H54 (cell line): ENCODE data around the gene HERC2.
"Not testable (repeated sequence)": the region's sequence is repeated elsewhere in the genome, so short reads cannot be mapped to it uniquely, and the experiment has no call there.

ENCODE experiments used
- DNase-seq: peaks from one replicate; pipeline ENCODE4 v3.0.0; 2011; ENCODE audit warnings: low spot score, mixed read lengths; ENCODE audit not compliant: insufficient read length
- FAIRE-seq: peaks from 3 replicates; lab custom pipeline; 2011; peaks lifted over from hg19 to GRCh38; lab: Jason Lieb, UNC
- POLR2A ChIP-seq: IDR thresholded peaks from 2 replicates; pipeline ENCODE4 v1.6.1; 2011; ENCODE audit warnings: low read depth, mild to moderate bottlenecking, low read length

HERC2 gene

DNA sequence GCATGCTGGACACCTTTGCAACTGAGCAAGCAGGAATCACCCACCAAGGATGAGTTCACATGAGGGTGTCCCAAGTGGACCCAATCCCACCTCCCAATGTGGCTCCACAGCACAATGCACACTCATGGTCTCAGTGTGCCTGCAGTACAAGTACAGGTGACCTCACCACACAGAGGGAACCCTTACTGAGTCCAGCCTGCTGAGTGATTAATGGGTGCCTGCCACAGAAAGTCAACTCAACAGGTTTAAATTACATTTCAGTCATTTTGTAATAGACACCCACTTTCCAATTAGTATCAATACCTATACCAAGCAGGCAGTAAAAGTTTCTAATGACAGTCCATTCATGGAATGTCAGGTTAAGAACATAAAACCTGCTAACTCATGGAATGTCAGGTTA is 59.5 kb downstream of the HERC2 start:
- DNase-seq (no peak), FAIRE-seq (no peak)
- TF ChIP-seq POLR2A = no peak

DNA sequence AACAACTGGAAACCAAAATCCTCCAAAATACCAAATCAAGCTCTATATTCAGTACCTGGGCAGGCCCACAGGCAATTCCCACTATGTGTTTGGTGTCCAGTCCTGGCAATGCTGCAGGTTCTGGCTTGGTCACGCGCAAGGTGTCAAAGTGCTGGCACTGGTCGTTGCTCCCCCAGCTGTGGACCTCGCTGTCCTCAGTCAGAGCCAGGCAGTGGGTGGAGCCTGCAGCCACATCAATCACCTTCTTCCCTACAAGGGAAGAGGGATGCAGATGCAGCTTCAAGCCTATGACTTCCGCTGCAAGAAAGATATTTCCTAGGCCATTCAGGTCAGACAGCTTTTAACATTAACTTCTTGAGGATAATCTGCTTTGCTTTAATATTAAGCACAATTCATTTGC is 61.3 kb downstream of the HERC2 start:
- DNase-seq (no peak), FAIRE-seq (no peak)

DNA sequence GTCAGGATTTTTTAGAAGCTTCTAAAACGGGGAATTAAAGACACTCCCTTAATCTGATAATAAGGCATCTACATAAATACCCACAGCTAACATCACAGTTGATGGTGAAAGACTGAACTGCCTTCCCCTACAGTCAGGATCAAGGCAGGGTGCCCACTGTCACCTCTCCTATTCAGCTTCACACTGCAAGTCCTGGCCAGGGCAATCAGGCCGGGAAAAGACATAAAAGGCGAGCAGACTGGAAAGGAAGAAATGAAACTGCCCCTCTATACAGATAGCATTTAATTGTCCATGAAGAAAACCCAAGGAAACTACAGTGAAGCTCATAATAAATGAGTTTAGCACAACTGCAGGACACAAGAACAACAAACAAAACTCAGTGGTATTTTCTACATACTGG is 61.7 kb downstream of the HERC2 start:
- no peak for DNase-seq
- TF ChIP-seq POLR2A = no peak
- FAIRE-seq = no peak

More for the DNA sequence above, 61.3 kb downstream of the HERC2 start:
- no peak for TF ChIP-seq POLR2A

DNA sequence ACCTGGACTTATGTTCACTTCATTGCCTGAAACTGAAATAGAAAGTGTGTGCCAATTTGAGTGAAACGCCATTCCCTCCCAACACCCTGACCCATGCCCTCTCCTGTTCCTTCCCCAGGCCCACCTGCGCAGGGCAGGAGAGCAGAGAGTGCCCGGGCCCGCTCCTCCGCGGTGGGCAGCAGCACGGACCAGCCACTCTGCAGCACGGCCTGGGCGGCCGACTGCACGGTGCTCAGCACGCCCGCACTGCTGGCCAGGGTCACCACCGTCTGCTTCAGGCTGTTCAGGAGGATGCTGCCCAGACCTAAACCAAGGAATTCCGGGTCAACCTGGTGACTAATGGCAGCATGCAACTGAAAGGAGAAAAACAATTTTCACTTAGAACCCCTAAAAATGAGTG is 66.0 kb downstream of the HERC2 start:
- TF ChIP-seq POLR2A = no peak
- DNase-seq = no peak
- FAIRE-seq = no peak

DNA sequence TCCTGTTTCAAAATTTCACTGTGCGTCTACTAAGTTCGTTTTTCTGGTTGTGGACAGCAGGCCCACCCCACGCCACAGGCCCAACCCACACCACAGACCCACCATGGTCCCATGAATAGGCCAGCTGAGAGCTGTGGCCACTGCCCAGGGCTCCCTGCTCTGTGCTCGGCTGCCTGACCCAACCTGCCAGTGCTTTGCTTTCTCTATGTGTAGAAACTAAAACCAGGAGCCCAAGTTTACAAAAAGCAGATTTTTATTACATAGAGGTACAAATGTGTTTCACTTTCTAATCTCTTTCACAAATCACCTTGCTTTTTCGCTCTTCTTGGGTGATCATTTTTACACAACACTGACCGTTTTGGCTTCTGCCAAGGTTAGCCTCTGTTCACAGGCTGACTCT is 69.1 kb downstream of the HERC2 start:
- TF ChIP-seq POLR2A = no peak
- DNase-seq (no peak), FAIRE-seq (no peak)

DNA sequence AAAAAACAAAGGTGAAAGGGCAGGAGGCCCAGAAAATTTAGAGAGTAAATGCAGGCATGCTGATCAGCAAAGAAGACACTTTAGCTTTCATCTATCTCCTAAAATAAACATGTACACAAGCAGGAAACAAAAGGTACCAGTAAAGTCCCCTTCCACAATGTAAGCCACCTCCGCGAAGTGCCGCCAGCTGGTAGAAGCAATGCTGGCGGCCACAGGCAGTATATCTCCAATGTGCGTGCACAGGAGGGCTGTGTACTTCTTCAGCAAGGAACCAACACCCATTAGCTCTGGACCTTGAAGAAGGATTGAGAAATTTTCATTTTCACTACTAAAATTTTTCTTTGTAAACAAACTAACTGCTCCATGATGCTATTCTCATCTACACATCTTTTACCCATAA is 75.4 kb downstream of the HERC2 start:
- DNase-seq (no peak), FAIRE-seq (no peak)
- no peak for TF ChIP-seq POLR2A

DNA sequence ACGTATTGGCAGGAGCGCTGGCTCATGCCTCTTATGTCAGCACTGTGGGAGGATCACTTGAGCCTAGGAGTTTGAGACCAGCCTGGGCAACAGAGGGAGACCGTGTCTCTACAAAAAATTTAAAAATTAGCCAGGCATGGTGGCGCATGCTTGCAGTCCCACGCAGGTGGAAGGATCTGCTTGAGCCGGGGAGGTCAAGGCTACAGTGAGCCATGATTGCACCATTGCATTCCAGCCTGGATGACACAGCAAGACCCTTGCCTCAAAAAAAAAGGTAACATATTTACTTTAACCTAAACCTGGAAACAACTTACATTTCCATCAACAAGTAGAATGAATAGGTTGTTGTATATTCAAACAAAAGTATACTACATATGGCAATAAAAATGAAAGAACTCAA is 78.1 kb downstream of the HERC2 start:
- TF ChIP-seq POLR2A = no peak
- no peak for FAIRE-seq
- no peak for DNase-seq

DNA sequence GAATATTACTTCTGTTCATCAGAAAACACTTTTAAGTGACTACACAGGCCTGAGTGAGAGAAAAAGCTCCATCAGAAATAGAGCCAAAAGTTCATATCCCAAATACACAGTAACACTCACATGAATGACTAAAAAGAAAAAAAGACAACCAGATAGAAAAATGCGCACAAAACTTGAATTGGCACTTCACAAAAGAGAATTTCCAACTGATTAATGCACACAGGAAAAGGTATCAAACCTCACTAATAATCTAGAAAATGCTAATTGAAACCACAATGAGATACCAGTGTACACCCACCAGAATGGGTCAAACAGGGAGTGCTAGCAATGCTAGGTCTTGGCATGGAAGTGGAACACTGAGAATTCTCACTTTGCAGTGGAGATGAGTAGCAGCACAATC is 78.6 kb downstream of the HERC2 start:
- FAIRE-seq = no peak
- TF ChIP-seq POLR2A = no peak

DNA sequence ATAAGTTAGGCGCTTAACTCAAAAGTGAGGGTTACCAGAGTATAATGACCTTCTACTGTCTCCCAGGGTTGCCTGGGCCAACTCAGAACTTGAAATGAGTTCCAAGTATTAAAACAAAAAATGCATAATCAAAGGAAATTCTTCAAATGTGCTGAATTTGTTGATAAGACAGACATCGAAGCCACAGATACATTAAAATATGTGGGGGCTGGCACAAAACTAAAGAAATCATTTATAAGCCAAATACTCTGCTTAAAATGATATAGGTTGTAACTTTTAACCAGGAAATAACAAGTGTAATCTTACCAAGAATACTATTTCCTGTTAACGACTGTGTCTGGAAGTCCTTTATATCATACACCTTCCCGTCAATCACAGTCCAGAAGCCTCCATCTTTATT is 83.7 kb downstream of the HERC2 start:
- DNase-seq, FAIRE-seq: not testable (repeated sequence)

More for the DNA sequence above, 78.6 kb downstream of the HERC2 start:
- DNase-seq = no peak

DNA sequence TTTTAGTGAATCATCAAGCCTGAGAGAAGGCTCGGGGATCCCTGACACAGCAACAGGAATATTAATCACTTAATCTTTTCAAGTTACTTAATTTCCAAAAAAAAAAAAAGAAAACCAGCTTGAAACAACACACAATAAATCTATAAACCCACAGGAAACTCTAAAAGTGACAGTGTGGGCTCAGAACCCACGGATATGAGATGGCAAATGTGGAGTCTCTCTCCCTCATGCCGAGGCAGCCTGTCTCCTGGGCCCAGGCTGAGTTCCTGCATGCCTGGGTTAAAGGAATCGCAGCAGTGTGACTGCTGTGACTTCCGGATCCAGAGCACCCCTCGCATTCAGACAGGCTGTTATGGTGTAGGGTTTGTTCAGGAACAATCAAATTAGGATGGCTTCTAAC is 90.2 kb downstream of the HERC2 start:
- DNase-seq, FAIRE-seq: not testable (repeated sequence)

DNA sequence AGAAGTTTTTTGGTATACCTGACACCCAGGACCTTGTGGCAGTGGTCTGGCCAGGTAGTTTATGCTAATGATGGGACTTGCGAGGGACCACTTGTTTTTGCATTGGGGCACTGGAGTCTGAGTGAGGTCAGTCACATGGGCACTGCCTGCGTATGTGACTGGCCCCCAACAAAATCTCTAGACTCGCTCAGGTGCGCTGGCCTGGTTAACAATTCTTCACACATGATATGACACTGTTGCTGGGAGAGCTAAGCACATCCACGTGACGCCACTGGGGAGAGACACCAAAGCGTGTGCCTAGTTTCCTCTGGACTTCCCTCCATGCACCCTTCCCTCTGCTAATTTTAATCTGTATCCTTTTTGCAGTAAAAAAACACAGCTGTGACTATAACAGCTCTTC is 90.6 kb downstream of the HERC2 start:
- not testable (repeated sequence) for DNase-seq, FAIRE-seq

DNA sequence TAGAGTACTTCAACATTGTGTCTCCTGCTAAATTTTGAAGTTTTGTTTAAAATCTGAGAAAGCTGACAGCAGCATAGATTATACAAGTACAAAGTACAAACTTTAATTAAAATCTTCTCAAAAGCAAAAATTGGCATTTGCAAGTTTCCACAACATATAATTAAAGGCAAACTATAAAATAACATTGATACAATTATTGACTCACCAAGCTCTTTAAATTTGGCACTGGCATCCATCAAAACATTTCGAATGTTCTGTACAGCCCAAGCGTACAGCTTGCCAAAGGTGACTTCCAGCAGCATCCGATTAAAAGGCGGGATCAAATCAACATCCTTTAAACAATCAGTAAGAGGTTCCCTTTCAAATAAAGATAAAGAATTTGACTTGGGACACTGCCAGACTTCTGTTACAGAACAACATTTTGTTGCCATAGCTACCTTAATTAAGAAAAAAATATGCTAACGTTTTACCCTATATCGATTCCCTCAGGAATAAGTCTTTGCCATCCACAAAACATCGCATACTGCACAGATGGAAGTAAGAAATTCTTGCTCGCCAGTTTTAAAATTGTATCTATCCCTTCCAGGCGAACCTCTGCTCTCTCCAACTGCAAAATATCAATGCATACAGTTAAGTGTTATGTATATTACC is 92.9 kb downstream of the HERC2 start:
- DNase-seq, FAIRE-seq: not testable (repeated sequence)

DNA sequence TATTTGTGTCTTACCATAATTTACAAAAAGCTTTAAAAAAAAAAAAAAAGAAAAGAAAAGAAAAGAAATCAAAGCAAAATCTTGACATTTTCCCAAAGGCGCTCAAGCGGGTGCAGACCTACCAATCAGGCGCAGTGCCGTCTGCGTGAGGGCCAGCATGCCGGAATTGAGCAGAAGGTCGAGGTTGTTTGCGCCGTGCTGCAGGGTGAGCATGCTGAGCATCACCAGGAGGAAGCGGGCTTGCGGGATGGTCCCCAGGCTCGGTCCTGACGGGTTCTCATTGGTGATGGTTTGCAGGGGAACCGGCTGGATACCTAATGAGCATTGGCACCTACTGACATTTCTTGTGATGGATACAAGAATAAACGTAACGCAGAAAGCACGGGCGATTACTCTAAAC is 93.9 kb downstream of the HERC2 start:
- no peak for TF ChIP-seq POLR2A
- FAIRE-seq = no peak
- no peak for DNase-seq

DNA sequence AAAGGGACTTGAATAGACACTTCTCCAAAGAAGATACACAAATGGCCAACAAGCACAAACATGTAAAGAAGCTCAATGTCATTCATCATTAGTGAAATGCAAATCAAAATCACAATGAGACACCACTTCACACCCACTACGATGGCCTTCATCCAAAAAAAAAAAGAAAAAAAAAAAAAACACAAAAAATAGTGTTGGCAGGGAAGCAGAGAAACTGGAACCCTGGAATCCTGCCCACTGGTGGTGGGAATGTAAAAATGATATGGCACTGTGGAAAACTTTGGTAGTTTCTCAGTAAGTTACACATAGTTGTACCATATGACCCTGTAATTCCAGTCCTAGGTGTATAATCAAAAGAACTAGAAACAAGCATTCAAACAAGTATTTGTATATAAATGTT is 94.7 kb downstream of the HERC2 start:
- not testable (repeated sequence) for FAIRE-seq, DNase-seq

DNA sequence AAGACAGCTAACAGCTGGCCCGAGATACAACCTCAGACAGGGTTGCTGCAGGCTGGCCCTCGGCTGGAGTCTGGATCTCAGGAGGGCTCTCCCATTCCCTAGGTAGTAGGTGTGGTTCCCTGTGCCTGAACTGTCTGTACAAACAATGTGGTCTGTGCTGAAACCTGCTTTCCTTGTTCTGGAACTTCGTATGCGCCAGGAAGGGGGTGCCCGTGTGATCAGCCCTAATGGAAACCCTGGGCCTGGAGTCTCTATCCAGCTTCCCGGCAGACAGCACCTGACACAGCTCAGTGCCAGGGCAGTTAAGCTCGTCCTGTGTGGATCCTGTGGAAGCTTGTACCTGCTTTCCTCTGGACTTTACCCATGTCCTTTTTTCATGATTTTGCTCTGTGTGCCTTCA is 99.4 kb downstream of the HERC2 start:
- not testable (repeated sequence) for FAIRE-seq, DNase-seq

DNA sequence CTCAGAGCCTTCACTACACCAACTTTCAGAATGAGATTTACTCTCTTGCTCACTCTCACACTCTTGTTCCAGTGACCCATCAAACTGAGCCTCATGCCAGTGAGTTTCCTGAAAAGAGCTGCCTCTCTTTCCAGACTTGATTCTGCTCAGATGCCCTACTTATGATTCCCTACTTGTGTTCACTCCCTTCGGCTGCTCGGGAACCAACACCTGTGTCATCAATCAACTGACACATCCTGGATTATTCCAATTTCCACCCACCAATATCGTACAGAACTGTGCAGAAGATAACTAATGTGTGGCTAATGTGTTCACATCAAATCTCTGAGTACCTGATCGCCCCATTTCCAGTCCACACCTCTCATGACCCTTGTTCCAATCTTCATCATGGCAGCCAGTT is 100.3 kb downstream of the HERC2 start:
- FAIRE-seq, DNase-seq: not testable (repeated sequence)
